ENCODE data around the gene SLC7A5. TPM values are rescaled to one million over a fixed set of nuclear protein-coding genes. Genes with fewer than 3 reads are reported as not detected.

The SLC7A5 gene
- polyA plus RNA-seq, 1 experiment, result 60.2 TPM

DNA sequence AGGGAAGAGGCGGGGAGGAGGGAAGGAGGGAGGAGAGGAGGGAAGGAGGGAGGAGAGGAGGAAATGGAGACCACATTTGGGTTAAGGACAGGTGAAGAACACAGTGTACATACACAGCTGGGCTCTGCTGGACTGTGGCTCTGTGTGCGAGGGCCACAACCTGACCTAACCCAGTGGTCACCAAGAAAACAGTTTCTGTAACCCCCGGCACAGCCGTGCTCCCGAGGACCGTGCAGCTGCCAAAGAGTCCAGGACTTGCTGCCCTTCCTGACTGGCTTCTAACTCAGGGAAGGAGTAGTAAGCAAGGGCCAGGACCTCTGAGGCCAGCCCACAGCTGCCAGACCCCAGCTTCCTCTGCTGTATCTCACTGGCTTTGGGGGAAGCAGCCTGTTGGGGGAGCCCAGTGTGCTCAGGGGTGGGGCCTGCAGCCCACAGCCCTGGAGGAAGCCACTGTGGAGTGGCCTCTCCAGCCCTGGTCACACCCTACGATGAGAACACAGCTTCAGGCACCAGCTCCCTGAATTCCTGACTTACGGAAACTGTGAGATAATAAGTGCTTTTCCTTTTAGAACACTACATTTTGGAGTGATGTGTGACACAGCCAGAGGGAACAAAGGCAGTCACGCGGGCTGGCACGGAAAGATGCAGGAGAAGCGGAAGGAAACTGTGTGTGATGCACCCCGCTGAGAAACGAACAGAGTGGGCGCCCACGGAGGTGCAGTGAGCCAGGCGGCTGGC is 32.3 kb downstream of the SLC7A5 start:
- peaks cover 83% of the 10 kb centered on the region for H3K36me3 ChIP-seq (ENCODE audit: control insufficient read depth, insufficient read depth, low read length)
- CTCF ChIA-PET, result interaction anchor here (0.9 to 6.8 kb wide), 5 partner anchors 9 to 68 kb away, joined by 3 to 51 read pairs (median 4); no protein-coding TSS in a partner anchor

DNA sequence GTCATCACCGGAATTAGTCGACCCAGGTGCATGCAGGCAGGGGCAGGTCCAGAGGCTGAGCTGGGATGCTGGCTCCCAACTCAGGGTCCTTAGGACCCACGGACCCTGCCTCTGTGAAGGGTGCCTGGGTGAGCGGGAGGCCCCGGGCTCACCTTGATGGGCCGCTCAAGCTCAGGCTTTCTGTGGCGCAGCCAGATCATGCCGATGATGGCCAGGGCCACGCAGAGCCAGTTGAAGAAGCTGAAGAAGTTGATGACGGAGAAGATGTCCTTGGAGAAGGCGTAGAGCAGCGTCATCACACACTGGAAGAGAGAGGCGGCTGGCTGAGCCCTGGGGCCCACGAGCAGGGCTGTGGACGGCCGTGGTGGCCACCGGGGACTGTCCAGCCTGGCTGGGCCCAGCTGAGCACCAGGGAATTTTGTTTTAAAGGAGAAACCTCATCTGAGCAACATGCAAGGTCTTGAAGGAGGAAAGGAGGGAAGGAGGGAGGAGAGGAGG is 32.9 kb downstream of the SLC7A5 start:
- no peaks in the 10 kb centered on the region for H3K27me3 ChIP-seq (ENCODE audit: control insufficient read depth, insufficient read depth, low read length)
- peaks cover 84% of the 10 kb centered on the region for H3K36me3 ChIP-seq (ENCODE audit: control insufficient read depth, insufficient read depth, low read length)
- CTCF ChIA-PET, result interaction anchor here (0.9 to 6.8 kb wide), 3 partner anchors 13 to 68 kb away, joined by 3 to 51 read pairs (median 19); no protein-coding TSS in a partner anchor
- no peak for DNase-seq (ENCODE audit: low read depth)
- no peak overlapping the region for H3K4me3 ChIP-seq (ENCODE audit: low read depth, low read length)
- TF ChIP-seq, protein P1, sequence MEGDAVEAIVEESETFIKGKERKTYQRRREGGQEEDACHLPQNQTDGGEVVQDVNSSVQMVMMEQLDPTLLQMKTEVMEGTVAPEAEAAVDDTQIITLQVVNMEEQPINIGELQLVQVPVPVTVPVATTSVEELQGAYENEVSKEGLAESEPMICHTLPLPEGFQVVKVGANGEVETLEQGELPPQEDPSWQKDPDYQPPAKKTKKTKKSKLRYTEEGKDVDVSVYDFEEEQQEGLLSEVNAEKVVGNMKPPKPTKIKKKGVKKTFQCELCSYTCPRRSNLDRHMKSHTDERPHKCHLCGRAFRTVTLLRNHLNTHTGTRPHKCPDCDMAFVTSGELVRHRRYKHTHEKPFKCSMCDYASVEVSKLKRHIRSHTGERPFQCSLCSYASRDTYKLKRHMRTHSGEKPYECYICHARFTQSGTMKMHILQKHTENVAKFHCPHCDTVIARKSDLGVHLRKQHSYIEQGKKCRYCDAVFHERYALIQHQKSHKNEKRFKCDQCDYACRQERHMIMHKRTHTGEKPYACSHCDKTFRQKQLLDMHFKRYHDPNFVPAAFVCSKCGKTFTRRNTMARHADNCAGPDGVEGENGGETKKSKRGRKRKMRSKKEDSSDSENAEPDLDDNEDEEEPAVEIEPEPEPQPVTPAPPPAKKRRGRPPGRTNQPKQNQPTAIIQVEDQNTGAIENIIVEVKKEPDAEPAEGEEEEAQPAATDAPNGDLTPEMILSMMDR (IDR thresholded peaks at IDR 0.05; ENCODE audit: insufficient read depth, low read depth, low read length), result no peak
- POLR2A ChIA-PET, result no interaction called here

More for the DNA sequence above, 32.3 kb downstream of the SLC7A5 start:
- TF ChIP-seq, protein P1 (IDR thresholded peaks at IDR 0.05; ENCODE audit: insufficient read depth, low read depth, low read length), result no peak
- no peak for DNase-seq (ENCODE audit: low read depth)
- no peaks in the 10 kb centered on the region for H3K27me3 ChIP-seq (ENCODE audit: control insufficient read depth, insufficient read depth, low read length)
- POLR2A ChIA-PET, result no interaction called here
- H3K4me3 ChIP-seq (ENCODE audit: low read depth, low read length), result no peak overlapping the region

DNA sequence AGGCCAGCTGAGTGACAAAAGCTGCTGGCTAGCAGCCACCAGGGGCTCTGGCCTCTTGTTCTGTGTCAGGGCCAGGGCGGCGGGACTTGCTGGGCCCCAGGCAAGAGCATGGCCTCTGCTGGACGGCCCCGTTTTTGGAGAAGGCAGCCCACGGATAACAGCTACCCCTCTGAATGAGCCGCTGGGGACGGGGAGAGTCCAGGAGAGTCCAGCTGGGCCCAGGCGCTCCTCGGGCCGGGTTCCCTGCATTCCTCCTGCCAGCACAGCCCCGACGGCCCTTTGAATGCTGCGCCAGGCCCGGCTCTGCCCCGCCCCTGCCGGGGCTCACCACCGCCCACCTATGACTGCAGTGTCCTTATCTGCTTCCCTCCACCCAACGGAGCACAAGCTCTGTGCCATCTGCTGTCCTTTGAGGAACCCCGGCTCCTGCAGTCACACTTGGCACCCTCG is 33.4 kb downstream of the SLC7A5 start:
- POLR2A ChIA-PET, result no interaction called here
- TF ChIP-seq, protein P1 (IDR thresholded peaks at IDR 0.05; ENCODE audit: insufficient read depth, low read depth, low read length), result no peak
- no peak overlapping the region for H3K4me3 ChIP-seq (ENCODE audit: low read depth, low read length)
- H3K36me3 ChIP-seq (ENCODE audit: control insufficient read depth, insufficient read depth, low read length), result peaks cover 83% of the 10 kb centered on the region
- no peaks in the 10 kb centered on the region for H3K27me3 ChIP-seq (ENCODE audit: control insufficient read depth, insufficient read depth, low read length)
- no peak for DNase-seq (ENCODE audit: low read depth)
- CTCF ChIA-PET, result interaction anchor here (0.9 to 6.8 kb wide), 3 partner anchors 13 to 67 kb away, joined by 3 to 51 read pairs (median 19); no protein-coding TSS in a partner anchor

DNA sequence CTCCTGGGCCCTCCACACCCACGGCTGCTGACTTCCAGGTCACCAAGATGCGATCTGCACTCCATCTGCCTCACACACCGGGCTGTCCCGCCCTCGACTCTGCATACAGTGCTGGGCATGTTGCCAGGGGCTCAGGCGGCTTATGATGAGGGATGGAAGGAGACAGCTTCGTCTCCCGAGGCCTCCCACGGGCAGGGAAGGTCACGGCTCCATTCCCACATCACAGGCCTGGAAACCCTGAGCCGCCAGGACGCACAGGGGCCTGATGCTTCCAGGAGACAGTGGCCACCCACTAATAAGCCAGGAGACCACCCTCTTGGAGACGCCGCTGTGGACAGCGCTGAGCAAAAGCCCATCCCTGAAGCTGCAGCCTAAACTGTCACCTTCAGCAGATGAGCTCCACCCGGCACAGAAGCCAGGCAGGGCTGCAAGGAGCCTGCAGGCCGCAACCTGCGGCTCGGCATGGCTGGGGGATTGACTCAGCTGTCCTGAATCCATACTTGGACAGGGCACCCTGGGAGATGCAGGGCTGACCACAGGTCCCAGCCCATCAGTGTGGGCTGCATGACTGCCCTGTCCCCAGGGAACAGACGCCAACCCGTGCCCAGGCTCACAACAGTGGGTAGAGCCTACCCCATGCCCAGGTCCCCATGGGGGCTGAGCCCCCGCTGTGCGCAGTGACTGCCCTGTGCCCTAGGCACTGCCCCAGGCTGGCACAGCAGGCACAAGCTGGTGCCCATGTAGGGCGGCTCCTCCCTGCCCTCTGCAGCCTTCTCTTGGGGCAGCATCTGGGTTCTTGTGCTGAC is 34.4 kb downstream of the SLC7A5 start:
- H3K4me3 ChIP-seq (ENCODE audit: low read depth, low read length), result no peak overlapping the region
- H3K36me3 ChIP-seq (ENCODE audit: control insufficient read depth, insufficient read depth, low read length), result peaks cover 84% of the 10 kb centered on the region
- no peak for DNase-seq (ENCODE audit: low read depth)
- ChIA-PET CTCF (interaction anchor here (6.8 kb wide), 1 partner anchor 14 kb away, joined by 51 read pairs; no protein-coding TSS in a partner anchor), POLR2A (no interaction called here)
- TF ChIP-seq, protein P1 (IDR thresholded peaks at IDR 0.05; ENCODE audit: insufficient read depth, low read depth, low read length), result no peak
- H3K27me3 ChIP-seq (ENCODE audit: control insufficient read depth, insufficient read depth, low read length), result no peaks in the 10 kb centered on the region

Data from BJ (cell line).